Stimulated activated CD4-positive, alpha-beta T cell treated with anti-CD3 and anti-CD28 coated beads, Interleukin-12 subunit alpha, Interleukin-12 subunit beta, amount 100 ng/mL, for 24 hours (primary cell): ENCODE data around the gene TMEM164.
A peak's percentile ranks its signal among the peaks of the same experiment; 100 is the strongest.
"Not testable (repeated sequence)": the region's sequence is repeated elsewhere in the genome, so short reads cannot be mapped to it uniquely, and the experiment has no call there.

Experiments used
- DNase-seq, 2 experiments: peaks; one replicate each; pipeline ENCODE4 v3.0.0-alpha.2; 2020; ENCODE audit warnings: low read depth in 2 of 2

The TMEM164 gene

GRCh38 chrX:110002300-110003166, at the start of gene TMEM164:
TSS of gene TMEM164 (plus strand) at chrX:110003114. CDS start at chrX:110003775, 661 bp downstream.
- DNase-seq: peak; percentile 62 to 64

GRCh38 chrX:109954333-109954732, 48.6 kb upstream of the TMEM164 start:
- no peak for DNase-seq

GRCh38 chrX:109954955-109955354, 48.0 kb upstream of the TMEM164 start:
- no peak for DNase-seq

- DNase-seq: no peak
Measured at GRCh38 chrX:109958266-109958665, 44.6 kb upstream of the TMEM164 start.

- no peak for DNase-seq
Measured at GRCh38 chrX:109959356-109959871, 43.5 kb upstream of the TMEM164 start.

GRCh38 chrX:109964390-109964789, 38.5 kb upstream of the TMEM164 start:
- DNase-seq: no peak

- no peak for DNase-seq
Measured at GRCh38 chrX:109966246-109966645, 36.7 kb upstream of the TMEM164 start.

GRCh38 chrX:109967156-109967555, 35.8 kb upstream of the TMEM164 start:
- DNase-seq: no peak

- DNase-seq: not testable (repeated sequence)
Measured at GRCh38 chrX:109970841-109971240, 32.1 kb upstream of the TMEM164 start.

- no peak for DNase-seq
Measured at GRCh38 chrX:109974906-109975655, 27.8 kb upstream of the TMEM164 start.

GRCh38 chrX:109985210-109985609, 17.7 kb upstream of the TMEM164 start:
- DNase-seq: not testable (repeated sequence)

GRCh38 chrX:109987884-109988283, 15.0 kb upstream of the TMEM164 start:
- DNase-seq: no peak

- no peak for DNase-seq
Measured at GRCh38 chrX:109990582-109991276, 12.2 kb upstream of the TMEM164 start.

GRCh38 chrX:109992203-109992602, 10.7 kb upstream of the TMEM164 start:
- DNase-seq: no peak

- DNase-seq: no peak
Measured at GRCh38 chrX:109995155-109995554, 7.8 kb upstream of the TMEM164 start.

GRCh38 chrX:109997786-109998452, 5.0 kb upstream of the TMEM164 start:
- DNase-seq: no peak

- DNase-seq: no peak
Measured at GRCh38 chrX:110000000-110000399, 2.9 kb upstream of the TMEM164 start.

- DNase-seq: no peak
Measured at GRCh38 chrX:110000847-110001713, 1.8 kb upstream of the TMEM164 start.

- no peak for DNase-seq
Measured at GRCh38 chrX:110001740-110002299, 1.1 kb upstream of the TMEM164 start.
